Sigmoid colon (tissue), 4 donors: Measurements from ENCODE around the gene DENND4B.
"Not testable (repeated sequence)": the region's sequence is repeated elsewhere in the genome, so short reads cannot be mapped to it uniquely, and the experiment has no call there.

Source experiments
- POLR2AphosphoS5 ChIP-seq, 4 donors: sonication (generic); formaldehyde crosslinking; IDR thresholded peaks; one replicate each; pipeline ENCODE4 v1.6.1; 2017; ENCODE audit warnings: antibody characterized with exemption in 4 of 4
- TF ChIP-seq, protein P1 (sequence below), 4 experiments: fragments of 450-650 bp in 3 of 4; fragments of 200-600 bp in 1 of 4; IDR thresholded peaks; one replicate each; pipeline ENCODE4 v1.5.1; 2016 to 2019; ENCODE audit warnings: antibody characterized with exemption in 4 of 4, mild to moderate bottlenecking in 3 of 4, moderate library complexity in 2 of 4

DNA sequence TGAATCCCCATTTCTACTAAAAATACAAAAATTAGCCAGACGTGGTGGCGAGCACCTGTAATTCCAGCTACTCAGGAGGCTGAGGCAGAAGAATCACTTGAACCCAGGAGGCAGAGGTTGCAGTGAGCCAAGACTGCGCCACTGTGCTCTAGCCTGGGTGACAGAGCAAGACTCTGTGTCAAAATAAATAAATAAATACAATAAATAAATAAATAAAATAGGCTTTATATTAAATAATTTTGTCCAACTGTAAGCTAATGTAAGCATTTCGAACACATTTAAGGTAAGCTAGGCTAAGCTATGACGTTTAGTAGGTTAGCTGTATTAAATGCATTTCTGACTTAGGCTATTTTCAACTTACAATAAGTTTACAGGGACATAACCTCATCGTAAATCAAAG is 36.0 kb downstream of the DENND4B start:
- not testable (repeated sequence) for TF ChIP-seq POLR2AphosphoS5 (IDR thresholded peaks at IDR 0.05)
- TF ChIP-seq, protein P1, sequence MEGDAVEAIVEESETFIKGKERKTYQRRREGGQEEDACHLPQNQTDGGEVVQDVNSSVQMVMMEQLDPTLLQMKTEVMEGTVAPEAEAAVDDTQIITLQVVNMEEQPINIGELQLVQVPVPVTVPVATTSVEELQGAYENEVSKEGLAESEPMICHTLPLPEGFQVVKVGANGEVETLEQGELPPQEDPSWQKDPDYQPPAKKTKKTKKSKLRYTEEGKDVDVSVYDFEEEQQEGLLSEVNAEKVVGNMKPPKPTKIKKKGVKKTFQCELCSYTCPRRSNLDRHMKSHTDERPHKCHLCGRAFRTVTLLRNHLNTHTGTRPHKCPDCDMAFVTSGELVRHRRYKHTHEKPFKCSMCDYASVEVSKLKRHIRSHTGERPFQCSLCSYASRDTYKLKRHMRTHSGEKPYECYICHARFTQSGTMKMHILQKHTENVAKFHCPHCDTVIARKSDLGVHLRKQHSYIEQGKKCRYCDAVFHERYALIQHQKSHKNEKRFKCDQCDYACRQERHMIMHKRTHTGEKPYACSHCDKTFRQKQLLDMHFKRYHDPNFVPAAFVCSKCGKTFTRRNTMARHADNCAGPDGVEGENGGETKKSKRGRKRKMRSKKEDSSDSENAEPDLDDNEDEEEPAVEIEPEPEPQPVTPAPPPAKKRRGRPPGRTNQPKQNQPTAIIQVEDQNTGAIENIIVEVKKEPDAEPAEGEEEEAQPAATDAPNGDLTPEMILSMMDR (IDR thresholded peaks at IDR 0.05), result not testable (repeated sequence)
